ENCODE measurements around the gene CAMK1D. TPM values are rescaled to one million over a fixed set of nuclear protein-coding genes. Genes with fewer than 3 reads are reported as not detected.

CAMK1D gene
- total RNA-seq, 1 experiment from 2014 or later: 10.2 TPM

- no peak for TF ChIP-seq USF2 (CRISPR knock-in tag; IDR thresholded peaks at IDR 0.05)
- TF ChIP-seq ARID4B (CRISPR knock-in tag; IDR thresholded peaks at IDR 0.05; ENCODE audit: borderline replicate concordance): no peak
- no peak for TF ChIP-seq MYBL2 (CRISPR knock-in tag; IDR thresholded peaks at IDR 0.05)
- no peak for TF ChIP-seq CBFB (CRISPR knock-in tag; IDR thresholded peaks at IDR 0.05; ENCODE audit: low read depth)
- TF ChIP-seq NFATC4 (CRISPR knock-in tag; IDR thresholded peaks at IDR 0.05): no peak
- TF ChIP-seq RELA (CRISPR knock-in tag; IDR thresholded peaks at IDR 0.05; ENCODE audit: borderline replicate concordance): no peak
- no peak for TF ChIP-seq PREB (CRISPR knock-in tag; IDR thresholded peaks at IDR 0.05; ENCODE audit: borderline replicate concordance)
- no peak for TF ChIP-seq TP53 (CRISPR knock-in tag; IDR thresholded peaks at IDR 0.05)
- TF ChIP-seq CDX4 (CRISPR knock-in tag; IDR thresholded peaks at IDR 0.05; ENCODE audit: borderline replicate concordance): no peak
These were observed 358.3 kb downstream of the CAMK1D start (continued) for GRCh38 chr10:12707461-12708185.

GRCh38 chr10:12709000-12709401, 359.7 kb downstream of the CAMK1D start:
- DNase-seq (ENCODE audit: low spot score) (no peak), ATAC-seq (no peak)
- Mint-ChIP-seq H3K4me1 (peaks cover 42% of the 10 kb centered on the region), H3K9me3 (no peaks in the 10 kb centered on the region), H3K27ac (no peak overlapping the region), H3K4me3 (no peak overlapping the region), H3K27me3 (ENCODE audit: low read depth) (peaks cover 5% of the 10 kb centered on the region), H3K36me3 (no peaks in the 10 kb centered on the region)
- TF ChIP-seq SP1 (CRISPR knock-in tag; conservative IDR thresholded peaks at IDR 0.05) (no peak), ZNF281 (CRISPR knock-in tag; IDR thresholded peaks at IDR 0.05) (no peak), CDX4 (CRISPR knock-in tag; IDR thresholded peaks at IDR 0.05; ENCODE audit: borderline replicate concordance) (no peak), USF2 (CRISPR knock-in tag; IDR thresholded peaks at IDR 0.05) (no peak)
- ChIA-PET POLR2A (no interaction called here), CTCF (interaction anchor here (0.5 to 3.0 kb wide), 3 partner anchors 52 to 444 kb away, joined by 4 to 11 read pairs (median 9); no protein-coding TSS in a partner anchor)

Data from WTC11 (cell line).